Activated CD8-positive, alpha-beta memory T cell treated with anti-CD3 and anti-CD28 coated beads, Interleukin-2, amount 50 U/mL, for 48 hours (primary cell): ENCODE measurements around the gene GDF10.

ENCODE experiments used
- DNase-seq: peaks from one replicate; pipeline ENCODE4 v3.0.0-alpha.2; 2020

Gene GDF10

DNA sequence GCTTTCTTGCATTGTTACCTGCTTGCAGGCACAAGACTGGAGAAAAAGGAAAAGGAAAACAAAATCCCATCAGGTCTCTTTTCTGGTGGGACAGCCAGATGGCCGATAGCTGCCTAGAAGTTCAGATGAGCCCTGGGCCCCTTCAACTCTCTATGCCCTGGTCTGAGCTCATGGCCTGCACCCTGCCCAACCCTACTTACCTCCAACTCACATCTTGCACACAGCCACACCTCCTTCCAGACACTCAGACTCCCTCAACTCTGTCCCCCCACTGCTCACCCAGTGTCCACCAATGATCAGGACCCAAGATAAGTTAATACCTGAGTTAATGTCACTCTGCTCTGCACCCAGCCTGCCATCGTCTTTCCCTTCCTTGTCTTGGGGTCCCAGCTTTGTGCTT, 59.1 kb downstream of the GDF10 start:
- DNase-seq = no peak

DNA sequence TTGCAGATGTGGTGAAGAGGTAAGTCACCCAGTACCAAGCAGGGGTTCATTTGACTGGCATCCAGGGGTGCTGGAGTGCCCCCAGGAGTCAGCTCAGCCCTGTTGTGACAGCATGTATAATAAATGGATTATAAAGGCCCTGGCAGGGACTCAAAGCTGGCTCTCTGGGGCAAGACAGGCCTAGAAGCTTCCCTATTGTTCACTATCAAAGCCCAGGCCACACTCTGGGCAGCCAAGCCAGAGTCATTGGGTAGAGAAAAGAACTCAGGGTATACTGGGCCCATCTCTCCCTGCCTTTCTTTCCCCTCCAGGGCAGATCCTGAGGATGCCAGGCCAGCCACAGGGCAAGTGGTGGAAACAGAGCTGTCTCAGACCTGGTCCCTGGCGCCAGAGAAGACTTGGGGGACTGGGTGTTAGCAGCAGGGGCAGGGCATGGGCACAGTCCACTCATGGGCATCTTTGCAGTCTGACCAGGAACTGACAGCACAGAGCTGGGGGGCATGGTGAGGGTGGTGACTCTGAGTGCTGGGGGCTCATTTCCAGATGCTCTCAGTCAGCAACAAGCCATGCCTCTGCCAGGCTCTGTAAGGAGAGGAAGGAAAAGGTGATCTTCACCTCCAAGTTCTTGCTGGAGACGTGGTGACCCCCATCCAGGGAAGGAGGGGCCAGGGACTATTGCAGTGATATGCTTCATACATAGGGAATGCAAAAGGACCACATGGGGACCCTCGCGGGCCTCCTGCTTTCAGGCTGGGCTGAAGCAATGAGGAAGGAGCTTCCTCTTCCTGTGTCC, 59.8 kb downstream of the GDF10 start:
- no peak for DNase-seq

DNA sequence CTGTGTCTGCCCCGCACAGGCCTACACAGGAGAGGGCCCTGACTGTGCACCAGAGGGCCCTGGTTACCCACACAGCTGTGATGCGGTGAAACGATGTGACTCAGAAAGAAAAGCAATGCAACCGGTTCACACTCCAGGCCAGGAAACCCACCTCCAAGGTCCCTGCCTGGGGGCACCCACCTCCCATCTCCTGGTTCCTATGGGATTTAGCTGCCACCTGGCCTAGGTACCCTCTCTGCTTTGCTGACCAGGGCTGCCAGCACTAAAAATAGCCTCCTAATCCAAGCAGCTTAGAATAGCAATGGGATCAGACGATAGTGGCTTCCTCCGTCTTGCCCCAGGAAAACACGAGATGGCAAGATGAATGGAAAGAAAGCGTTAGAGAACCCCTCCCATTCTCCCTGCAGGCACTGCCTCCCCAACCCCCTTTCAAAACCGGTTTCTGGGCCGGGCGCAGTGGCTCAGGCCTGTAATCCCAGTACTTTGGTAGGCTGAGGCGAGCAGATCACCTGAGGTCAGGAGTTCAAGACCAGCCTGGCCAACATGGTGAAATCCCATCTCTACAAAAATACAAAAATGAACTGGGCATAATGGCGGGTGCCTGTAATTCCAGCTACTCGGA, 60.5 kb downstream of the GDF10 start:
- DNase-seq = no peak

DNA sequence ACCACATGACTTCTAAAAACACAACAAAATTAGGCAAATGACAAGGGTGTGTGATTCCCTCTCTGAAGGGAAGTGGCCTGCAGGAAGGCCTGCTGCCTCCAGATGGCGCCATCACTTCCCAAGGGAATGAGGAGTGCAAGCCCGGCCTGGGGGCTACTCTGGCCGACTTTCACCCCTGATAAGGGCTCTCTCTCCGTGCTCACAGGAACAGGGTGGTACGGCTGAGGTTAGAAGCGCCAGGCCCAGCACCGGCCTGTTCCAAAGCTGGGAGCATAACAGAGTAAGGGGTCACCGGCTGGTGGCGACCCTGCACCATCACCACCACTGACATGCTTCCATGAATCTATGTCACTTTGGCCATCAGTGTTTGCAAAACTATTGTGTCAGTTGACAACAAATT, 61.3 kb downstream of the GDF10 start:
- DNase-seq = peak; percentile 75

DNA sequence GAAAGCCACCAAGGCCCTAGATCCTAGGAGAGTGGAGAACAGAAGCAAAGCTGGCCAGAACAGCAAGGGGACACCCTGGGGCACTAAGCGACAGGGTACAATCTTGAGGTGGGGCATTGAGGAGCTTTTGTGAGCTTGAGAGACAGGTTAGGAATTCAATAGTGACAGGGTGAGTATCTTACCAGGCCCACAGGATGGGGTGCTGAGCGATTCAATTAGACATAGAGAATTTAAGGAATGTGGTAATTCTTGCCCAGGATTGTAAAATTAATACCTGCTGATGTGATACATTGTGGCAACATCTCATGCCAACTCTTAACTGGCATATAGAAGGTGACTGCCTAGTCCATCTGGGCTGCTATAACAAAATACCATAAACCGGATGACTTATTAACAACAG, 62.2 kb downstream of the GDF10 start:
- DNase-seq = no peak
